Suprapubic skin (tissue), 4 donors: Measurements from ENCODE around the gene FAM53C.
A peak's percentile ranks its signal among the peaks of the same experiment; 100 is the strongest.

Experiments used
- CTCF ChIP-seq, 2 donors: fragments of 200-600 bp in 1 of 2; fragments of 450-650 bp in 1 of 2; sonication (generic) in 1 of 2; IDR thresholded peaks; one replicate each; pipeline ENCODE4 v1.5.1; 2016 to 2019; ENCODE audit warnings: antibody characterized with exemption in 2 of 2, mild to moderate bottlenecking in 1 of 2, moderate library complexity in 1 of 2
- POLR2A ChIP-seq, 2 donors: fragments of 450-650 bp; IDR thresholded peaks; one replicate each; pipeline ENCODE4 v1.6.1; 2017; ENCODE audit warnings: antibody characterized with exemption in 2 of 2, mild to moderate bottlenecking in 2 of 2, moderate library complexity in 2 of 2
- POLR2AphosphoS5 ChIP-seq, 3 donors: sonication (generic); formaldehyde crosslinking; IDR thresholded peaks; one replicate each; pipeline ENCODE4 v1.6.1; 2017; ENCODE audit warnings: antibody characterized with exemption in 3 of 3

- TF ChIP-seq CTCF (IDR thresholded peaks at IDR 0.05) (peak; percentile 100), POLR2A (IDR thresholded peaks at IDR 0.05) (no peak), POLR2AphosphoS5 (IDR thresholded peaks at IDR 0.05) (peak in 1 of 3 donors; percentile 53)
Measured at GRCh38 chr5:138352071-138352721, 14.1 kb downstream of the FAM53C start, which contains the start of gene KDM3B.
